ENCODE data around the gene LHFPL2. TPM values are rescaled to one million over a fixed set of nuclear protein-coding genes. Genes with fewer than 3 reads are reported as not detected.

The LHFPL2 gene
- total and polyA plus RNA-seq, 2 donors: 19.2 to 146 TPM

DNA sequence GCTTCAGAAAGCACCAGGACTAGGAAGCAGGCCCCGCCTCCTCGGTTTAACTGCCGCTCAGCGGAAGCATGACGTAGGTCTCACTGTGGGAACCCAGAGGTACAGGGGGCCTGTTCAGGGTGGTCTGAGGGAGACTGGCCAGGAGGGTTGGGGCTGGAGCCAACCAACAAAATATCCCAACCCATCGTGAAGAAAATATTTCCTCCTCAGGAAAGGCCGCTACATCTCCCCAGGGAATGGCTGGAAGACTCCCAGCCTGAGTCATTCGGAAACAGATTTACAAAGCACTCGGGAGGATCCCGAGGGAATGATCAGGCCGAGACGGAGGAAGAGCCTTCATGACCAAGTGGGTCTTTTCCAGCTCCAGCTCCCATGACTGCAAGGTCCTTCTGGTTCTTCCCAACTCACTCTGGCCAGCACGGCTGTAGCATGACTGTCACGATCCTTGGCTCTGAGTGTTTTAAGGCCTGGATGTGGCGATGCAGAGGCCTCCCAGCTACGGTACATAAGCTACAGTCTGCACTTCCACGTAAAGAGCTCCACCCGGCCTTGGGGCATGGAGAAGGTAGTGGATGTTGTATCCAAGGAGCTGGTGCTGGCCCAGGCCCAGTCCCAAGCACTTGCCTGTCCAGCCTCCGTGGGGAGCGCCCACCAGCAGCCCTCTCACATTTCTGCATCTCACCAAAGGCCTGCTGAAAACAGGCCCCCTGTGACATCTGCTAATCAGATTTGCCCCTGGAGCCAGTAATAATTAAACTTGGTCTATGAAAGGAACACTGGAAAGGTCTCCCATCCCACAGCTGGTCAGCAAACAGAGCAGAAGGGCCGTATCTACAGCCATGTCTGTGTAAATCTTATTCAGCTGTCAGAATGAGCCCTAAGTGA lies 100.6 kb downstream of the LHFPL2 start:
- H3K36me3 ChIP-seq (ENCODE audit: insufficient read depth): no peaks in the 10 kb centered on the region
- DNase-seq (ENCODE audit: extremely low spot score): peak; percentile 67
- H3K4me3 ChIP-seq (ENCODE audit: low read depth, low read length): no peak overlapping the region
- H3K4me1 ChIP-seq (ENCODE audit: insufficient read depth): peaks cover 2% of the 10 kb centered on the region
- 48% methylated on average over 21 of the region's 21 CpGs for WGBS
- peak overlapping the region; percentile 63 for H3K27ac ChIP-seq (ENCODE audit: low read depth)

DNA sequence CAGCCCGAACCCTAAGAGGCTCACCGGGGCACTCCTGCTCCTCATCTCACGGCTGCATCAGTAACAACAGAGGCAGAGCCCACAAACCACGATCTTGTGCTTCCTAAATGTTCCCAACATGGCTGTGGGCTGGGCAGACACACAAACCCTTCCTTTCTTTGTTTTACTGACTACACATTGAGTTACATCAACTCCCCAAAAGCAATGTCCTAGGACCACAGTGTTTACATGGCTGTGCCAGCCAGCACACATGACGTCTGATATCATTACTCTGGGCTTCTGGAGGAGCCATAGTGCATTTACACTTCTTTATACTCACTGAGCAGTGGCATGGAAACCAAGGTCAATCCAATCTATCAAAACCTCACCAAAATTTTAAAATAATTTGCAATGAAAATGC lies 101.4 kb downstream of the LHFPL2 start:
- Histone ChIP-seq H3K4me1 (ENCODE audit: insufficient read depth) (peaks cover 2% of the 10 kb centered on the region), H3K4me3 (ENCODE audit: low read depth, low read length) (no peak overlapping the region)
- 66% methylated on average over 5 of the region's 5 CpGs for whole genome bisulfite sequencing

DNA sequence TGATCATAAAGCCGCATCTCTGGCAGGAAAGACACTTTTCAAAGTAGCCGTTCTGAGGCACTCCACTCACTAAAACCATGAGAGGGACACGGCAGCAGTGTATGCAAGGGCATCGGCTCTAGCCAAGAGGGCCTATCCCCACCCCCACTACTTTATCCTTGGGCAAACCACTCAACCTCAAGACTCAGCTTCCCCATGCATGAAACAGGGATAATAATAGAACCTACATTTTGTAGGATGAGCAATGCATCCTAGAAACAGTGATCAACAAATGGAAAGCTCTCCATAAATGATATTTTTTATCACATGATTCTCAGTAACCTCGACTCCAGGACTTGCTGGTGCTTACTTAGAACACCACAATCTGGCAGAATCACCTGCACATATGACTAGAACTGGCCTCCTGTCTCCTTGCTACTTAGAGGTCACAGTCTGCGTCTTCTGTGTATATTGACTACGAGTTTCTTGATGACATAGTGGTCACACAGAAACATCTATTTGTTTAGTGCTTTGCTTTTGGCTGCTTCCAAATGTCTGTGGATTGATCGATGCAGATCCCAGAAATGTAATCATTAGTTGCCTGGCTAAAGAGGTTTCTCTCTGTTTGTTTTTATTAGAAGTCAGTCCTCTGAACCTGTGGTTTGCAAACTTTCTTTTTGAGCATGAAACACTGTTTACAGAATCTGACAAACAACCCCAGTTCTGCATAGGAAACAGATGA lies 102.1 kb downstream of the LHFPL2 start:
- no peak for DNase-seq (ENCODE audit: extremely low spot score)
- Histone ChIP-seq H3K36me3 (ENCODE audit: insufficient read depth) (no peaks in the 10 kb centered on the region), H3K4me1 (ENCODE audit: insufficient read depth) (peaks cover 2% of the 10 kb centered on the region), H3K27ac (ENCODE audit: low read depth) (peak overlapping the region; percentile 65), H3K4me3 (ENCODE audit: low read depth, low read length) (no peak overlapping the region)
- WGBS: 76% methylated on average over 8 of the region's 8 CpGs

More for the DNA sequence above, 101.4 kb downstream of the LHFPL2 start:
- Histone ChIP-seq H3K36me3 (ENCODE audit: insufficient read depth) (no peaks in the 10 kb centered on the region), H3K27ac (ENCODE audit: low read depth) (peak overlapping the region; percentile 65)
- no peak for DNase-seq (ENCODE audit: extremely low spot score)

DNA sequence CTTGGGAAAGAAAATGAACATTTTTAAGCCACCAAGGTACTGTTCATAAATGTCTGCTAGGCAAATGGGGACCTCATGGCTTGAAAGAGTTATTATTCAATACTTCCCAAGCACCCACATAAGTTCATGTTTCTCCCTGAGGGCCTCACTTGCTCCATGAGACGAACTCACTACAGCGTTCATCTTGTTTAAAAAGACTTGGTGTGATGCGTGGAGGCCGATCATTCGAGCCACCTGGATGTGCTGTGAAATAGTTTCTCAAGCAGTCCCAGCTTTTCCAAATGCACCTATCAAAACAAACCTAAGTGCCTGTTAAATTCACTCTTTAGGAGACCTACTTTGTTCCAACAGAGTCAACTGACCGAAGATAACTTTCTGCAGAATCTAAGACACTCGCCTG lies 103.2 kb downstream of the LHFPL2 start:
- 82% methylated on average over 7 of the region's 7 CpGs for WGBS
- Histone ChIP-seq H3K4me3 (ENCODE audit: low read depth, low read length) (no peak overlapping the region), H3K27ac (ENCODE audit: low read depth) (no peak overlapping the region), H3K4me1 (ENCODE audit: insufficient read depth) (peaks cover 2% of the 10 kb centered on the region), H3K36me3 (ENCODE audit: insufficient read depth) (no peaks in the 10 kb centered on the region)
- no peak for DNase-seq (ENCODE audit: extremely low spot score)

DNA sequence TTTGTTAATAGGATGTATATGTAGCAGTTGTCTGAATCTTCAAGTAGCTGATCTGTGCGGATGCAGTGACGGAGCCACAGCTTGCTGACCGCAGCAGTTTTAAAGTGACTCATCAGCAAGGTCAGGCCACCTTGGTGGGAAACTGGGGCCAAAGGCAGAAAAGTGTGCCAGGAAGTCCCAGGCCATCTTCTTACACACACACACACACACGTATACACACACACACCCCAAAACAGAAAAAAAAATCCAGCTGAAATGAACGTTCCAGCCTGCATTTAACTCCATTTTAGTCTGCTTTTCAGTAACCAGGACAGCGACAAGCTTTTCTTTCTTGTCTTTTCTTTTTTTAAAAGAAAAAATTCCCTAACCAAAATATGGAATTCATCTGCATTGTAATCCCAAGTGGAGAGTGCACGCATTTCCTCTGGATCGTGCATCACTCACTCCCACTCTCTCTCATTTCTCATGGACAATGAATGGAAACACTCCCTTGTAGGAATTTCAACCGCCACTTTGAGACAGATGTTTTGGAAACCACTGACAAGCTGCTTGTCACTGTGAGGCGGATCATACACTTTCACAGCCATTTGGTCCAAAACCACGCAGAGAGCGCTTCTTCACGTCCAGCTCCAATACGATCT lies 103.9 kb downstream of the LHFPL2 start:
- no peak overlapping the region for H3K4me3 ChIP-seq (ENCODE audit: low read depth, low read length)
- H3K4me1 ChIP-seq (ENCODE audit: insufficient read depth): peaks cover 2% of the 10 kb centered on the region
- H3K36me3 ChIP-seq (ENCODE audit: insufficient read depth): no peaks in the 10 kb centered on the region
- no peak for DNase-seq (ENCODE audit: extremely low spot score)
- H3K27ac ChIP-seq (ENCODE audit: low read depth): no peak overlapping the region
- 71% methylated on average over 14 of the region's 14 CpGs for WGBS

DNA sequence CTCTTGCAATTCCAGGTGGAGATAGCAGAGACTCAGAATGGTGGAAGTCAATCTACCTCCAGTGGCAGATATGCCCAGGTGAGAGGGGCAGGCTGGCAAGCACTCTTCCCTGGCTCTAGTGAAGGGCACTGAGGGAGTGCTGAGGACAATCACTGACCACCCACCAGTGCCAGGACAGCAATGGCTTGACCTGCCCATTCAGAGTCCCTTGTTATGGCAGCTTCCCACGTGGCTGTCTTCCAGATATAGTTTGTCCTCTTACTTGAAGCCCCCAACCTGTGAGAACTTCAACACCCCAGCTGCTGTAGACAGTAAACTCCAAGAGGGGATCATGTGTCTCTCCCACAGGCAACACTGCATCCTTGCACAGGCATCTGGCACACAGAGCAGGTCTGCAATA lies 104.7 kb downstream of the LHFPL2 start:
- DNase-seq (ENCODE audit: extremely low spot score): no peak
- Histone ChIP-seq H3K4me1 (ENCODE audit: insufficient read depth) (peaks cover 2% of the 10 kb centered on the region), H3K27ac (ENCODE audit: low read depth) (no peak overlapping the region), H3K4me3 (ENCODE audit: low read depth, low read length) (no peak overlapping the region), H3K36me3 (ENCODE audit: insufficient read depth) (no peaks in the 10 kb centered on the region)
- 40% methylated on average over 1 of the region's 1 CpG for WGBS

DNA sequence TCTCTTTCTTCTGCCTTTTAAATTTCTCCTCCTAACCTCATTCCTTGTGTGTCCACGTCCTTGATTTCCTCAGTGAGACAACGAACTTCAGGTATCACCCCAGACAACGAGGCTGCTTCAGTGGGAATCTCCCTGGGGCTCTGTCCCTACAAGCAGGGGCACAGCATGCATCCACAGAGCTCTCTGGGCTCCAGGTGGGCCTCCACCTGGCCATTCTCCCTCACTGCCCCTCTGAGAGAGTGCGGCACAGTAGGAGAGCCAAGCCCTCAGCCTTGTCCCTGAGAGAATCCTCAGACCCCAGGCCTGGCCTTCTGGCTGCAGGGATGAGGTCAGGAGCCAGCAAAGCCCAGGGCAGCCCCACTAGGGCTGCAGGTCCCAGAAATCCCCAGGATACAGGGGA lies 105.3 kb downstream of the LHFPL2 start:
- H3K36me3 ChIP-seq (ENCODE audit: insufficient read depth): no peaks in the 10 kb centered on the region
- peaks cover 2% of the 10 kb centered on the region for H3K4me1 ChIP-seq (ENCODE audit: insufficient read depth)
- no peak overlapping the region for H3K4me3 ChIP-seq (ENCODE audit: low read depth, low read length)
- no peak overlapping the region for H3K27ac ChIP-seq (ENCODE audit: low read depth)
- 91% methylated on average over 4 of the region's 4 CpGs for WGBS
- no peak for DNase-seq (ENCODE audit: extremely low spot score)

DNA sequence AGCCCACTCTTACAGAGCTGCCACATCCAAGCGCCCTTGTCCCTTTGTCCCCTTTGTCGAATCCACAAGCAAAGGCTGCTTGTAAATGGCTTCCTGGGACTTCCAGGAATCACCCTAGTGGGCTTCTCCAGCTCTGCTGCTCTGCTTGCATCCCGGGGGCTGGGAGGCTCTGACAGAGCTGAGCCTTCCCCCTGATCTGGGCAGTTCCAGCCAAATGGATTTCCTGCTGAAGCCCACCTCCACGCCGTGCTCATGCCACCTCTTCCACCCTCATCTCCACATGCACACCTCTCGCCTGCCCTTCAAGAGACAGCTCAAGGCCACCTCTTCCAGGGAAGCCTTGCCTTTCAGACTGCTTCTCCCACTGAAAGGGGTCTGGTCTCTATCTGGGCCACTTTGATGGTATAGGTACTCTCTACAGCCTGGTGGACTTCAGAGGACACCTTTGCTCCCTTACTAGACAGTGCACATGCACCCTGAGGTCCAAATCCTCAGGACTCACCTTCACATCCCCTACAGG lies 106.2 kb downstream of the LHFPL2 start:
- no peak overlapping the region for H3K27ac ChIP-seq (ENCODE audit: low read depth)
- 92% methylated on average over 6 of the region's 6 CpGs for WGBS
- H3K36me3 ChIP-seq (ENCODE audit: insufficient read depth): no peaks in the 10 kb centered on the region
- H3K4me1 ChIP-seq (ENCODE audit: insufficient read depth): peaks cover 2% of the 10 kb centered on the region
- no peak overlapping the region for H3K4me3 ChIP-seq (ENCODE audit: low read depth, low read length)
- DNase-seq (ENCODE audit: extremely low spot score): no peak

DNA sequence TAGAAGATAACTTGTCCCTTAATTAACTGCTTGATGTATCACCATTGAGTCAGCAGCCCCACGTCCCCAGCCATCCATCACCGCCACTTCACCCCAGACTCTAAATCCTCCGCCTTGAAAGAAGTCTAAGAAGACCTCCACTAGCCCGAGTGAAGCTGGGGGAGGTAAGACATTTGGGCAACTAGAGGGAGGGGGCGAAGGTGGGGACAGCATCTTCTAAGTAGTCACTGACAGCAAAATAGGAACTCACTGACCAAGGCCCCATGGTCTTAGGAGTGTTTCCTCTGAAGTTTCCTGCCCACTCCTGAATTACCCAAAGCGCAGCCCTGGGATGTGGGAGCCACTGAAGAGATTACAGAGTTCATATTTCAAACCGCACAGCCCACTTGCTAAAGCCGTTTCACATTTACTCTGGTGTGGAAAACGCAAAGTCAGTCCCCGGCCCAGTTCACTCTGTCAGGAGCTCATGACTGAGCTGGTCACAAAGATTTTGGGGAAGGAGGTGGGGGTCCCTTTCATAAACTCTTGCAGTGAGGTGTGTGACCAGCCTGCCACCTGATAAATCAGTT lies 107.4 kb downstream of the LHFPL2 start:
- 90% methylated on average over 10 of the region's 10 CpGs for WGBS
- Histone ChIP-seq H3K36me3 (ENCODE audit: insufficient read depth) (no peaks in the 10 kb centered on the region), H3K4me3 (ENCODE audit: low read depth, low read length) (no peak overlapping the region), H3K27ac (ENCODE audit: low read depth) (no peak overlapping the region), H3K4me1 (ENCODE audit: insufficient read depth) (no peaks in the 10 kb centered on the region)
- no peak for DNase-seq (ENCODE audit: extremely low spot score)

DNA sequence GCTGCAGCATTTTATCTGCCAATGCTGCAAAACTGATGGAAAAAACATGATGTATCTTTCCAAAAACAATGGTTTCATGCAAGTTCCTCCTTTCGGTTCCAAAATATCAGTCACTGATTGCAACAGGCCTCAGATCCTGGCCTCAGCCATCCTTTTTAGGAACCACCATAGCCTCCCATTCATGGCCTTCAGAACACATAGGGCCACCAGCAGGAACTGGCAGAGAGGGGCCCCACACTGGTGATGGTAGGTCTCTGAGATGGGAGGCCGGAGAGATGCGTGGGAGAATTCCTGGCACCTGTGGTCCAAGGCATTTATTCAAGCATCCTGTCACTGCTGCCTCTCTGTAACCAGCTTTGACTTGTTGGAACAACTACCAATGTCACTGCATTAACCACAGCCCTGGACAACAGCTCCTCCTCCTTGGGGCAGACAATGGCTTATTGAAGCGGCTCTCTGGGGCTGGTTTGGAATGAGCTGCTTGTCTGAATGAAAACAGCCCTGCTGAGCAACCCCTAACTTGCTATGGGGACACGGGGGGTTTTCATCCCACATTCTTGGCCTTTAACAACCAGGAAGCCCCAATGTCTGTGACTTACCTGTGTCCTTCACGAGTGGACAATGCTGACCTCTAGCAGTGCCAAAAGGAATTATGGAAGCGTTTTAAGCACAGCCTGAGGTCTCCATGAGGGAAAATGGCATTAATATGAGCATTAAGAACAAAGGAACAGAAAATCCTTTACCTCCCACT lies 108.1 kb downstream of the LHFPL2 start:
- H3K4me3 ChIP-seq (ENCODE audit: low read depth, low read length): no peak overlapping the region
- H3K36me3 ChIP-seq (ENCODE audit: insufficient read depth): no peaks in the 10 kb centered on the region
- WGBS: 75% methylated on average over 7 of the region's 7 CpGs
- H3K27ac ChIP-seq (ENCODE audit: low read depth): no peak overlapping the region
- no peaks in the 10 kb centered on the region for H3K4me1 ChIP-seq (ENCODE audit: insufficient read depth)
- no peak for DNase-seq (ENCODE audit: extremely low spot score)

DNA sequence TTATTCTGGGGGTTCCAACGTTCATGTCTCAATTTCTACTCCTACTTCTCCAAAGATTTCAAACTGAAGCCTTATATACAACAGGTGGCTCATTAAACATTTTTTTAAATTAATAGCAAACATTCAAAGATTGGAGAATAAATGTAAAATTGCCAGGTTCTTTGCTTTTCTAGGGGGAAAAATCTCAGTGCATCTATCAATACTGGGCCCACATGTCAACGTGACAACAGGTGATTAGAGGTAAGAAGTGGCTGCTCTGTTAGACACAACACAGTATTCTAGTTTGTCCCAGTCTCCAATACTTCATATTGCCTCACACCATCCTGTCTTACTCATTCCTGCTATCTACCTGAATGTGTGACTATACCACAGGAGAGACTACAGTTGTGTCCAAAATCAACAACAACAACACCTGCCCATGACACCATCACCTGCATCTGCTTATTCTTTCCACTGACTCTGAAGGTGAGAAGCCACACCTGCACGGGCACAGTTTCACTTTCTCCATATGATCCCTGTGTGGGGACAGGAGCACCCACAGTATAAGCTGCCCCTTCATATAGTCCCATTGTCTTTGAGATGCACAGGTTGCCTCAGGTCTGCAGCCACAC lies 110.2 kb downstream of the LHFPL2 start:
- no peak for DNase-seq (ENCODE audit: extremely low spot score)
- Histone ChIP-seq H3K4me3 (ENCODE audit: low read depth, low read length) (no peak overlapping the region), H3K27ac (ENCODE audit: low read depth) (no peak overlapping the region), H3K36me3 (ENCODE audit: insufficient read depth) (no peaks in the 10 kb centered on the region), H3K4me1 (ENCODE audit: insufficient read depth) (no peaks in the 10 kb centered on the region)
- 89% methylated on average over 3 of the region's 3 CpGs for WGBS

DNA sequence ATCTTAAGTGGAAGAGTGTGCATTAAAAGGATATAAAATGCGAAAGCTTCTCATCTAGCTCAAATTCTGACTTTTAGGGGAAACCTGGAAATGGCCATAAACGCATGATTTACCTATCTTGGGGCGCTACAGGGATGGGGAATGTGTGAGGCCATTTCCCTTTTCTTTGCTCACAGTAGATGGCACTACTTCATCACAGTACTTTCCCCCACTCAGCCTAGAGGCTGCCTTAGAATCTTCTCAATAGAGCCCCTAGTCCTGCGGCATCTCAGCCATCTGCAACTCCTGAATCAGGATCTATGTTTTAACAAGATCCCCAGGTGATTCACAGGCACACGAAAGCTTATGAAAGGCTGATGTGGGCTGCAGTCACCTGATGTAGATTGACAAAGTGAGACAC lies 110.8 kb downstream of the LHFPL2 start:
- no peak overlapping the region for H3K4me3 ChIP-seq (ENCODE audit: low read depth, low read length)
- H3K27ac ChIP-seq (ENCODE audit: low read depth): no peak overlapping the region
- WGBS: 35% methylated on average over 5 of the region's 5 CpGs
- H3K36me3 ChIP-seq (ENCODE audit: insufficient read depth): no peaks in the 10 kb centered on the region
- no peak for DNase-seq (ENCODE audit: extremely low spot score)
- H3K4me1 ChIP-seq (ENCODE audit: insufficient read depth): no peaks in the 10 kb centered on the region

Measured in urinary bladder (tissue), 4 donors.